ENCODE data around the gene SETD1A.
A peak's percentile ranks its signal among the peaks of the same experiment; 100 is the strongest.
"Not testable (repeated sequence)": the region's sequence is repeated elsewhere in the genome, so short reads cannot be mapped to it uniquely, and the experiment has no call there.

Gene SETD1A

GRCh38 chr16:31005350-31006085 is 48.0 kb downstream of the SETD1A start:
- Histone ChIP-seq H3K4me3 (ENCODE audit: low read depth in 1 of 2, low read length in 2 of 2) (no peak overlapping the region), H3K36me3 (ENCODE audit: control insufficient read depth in 1 of 2, insufficient read depth in 2 of 2, low read length in 2 of 2) (no peaks in the 10 kb centered on the region), H3K9me3 (ENCODE audit: control insufficient read depth in 1 of 2, low read length in 2 of 2) (no peaks in the 10 kb centered on the region), H3K27me3 (ENCODE audit: low read depth, low read length) (peaks cover 13% of the 10 kb centered on the region), H3K4me1 (ENCODE audit: control insufficient read depth in 1 of 2, insufficient read depth in 2 of 2, low read length in 2 of 2) (peaks cover 0 to 6% of the 10 kb centered on the region in 2 donors), H3K27ac (ENCODE audit: low read length) (no peak overlapping the region)

- H3K36me3 ChIP-seq (ENCODE audit: control insufficient read depth in 1 of 2, insufficient read depth in 2 of 2, low read length in 2 of 2), result no peaks in the 10 kb centered on the region
- H3K9me3 ChIP-seq (ENCODE audit: control insufficient read depth in 1 of 2, low read length in 2 of 2), result no peaks in the 10 kb centered on the region
- H3K27me3 ChIP-seq (ENCODE audit: low read depth, low read length), result peaks cover 16% of the 10 kb centered on the region
- H3K4me3 ChIP-seq (ENCODE audit: low read depth in 1 of 2, low read length in 2 of 2), result no peak overlapping the region
- peaks cover 0 to 6% of the 10 kb centered on the region in 2 donors for H3K4me1 ChIP-seq (ENCODE audit: control insufficient read depth in 1 of 2, insufficient read depth in 2 of 2, low read length in 2 of 2)
- no peak overlapping the region for H3K27ac ChIP-seq (ENCODE audit: low read length)
Measured at GRCh38 chr16:31006086-31006385, 48.5 kb downstream of the SETD1A start.

GRCh38 chr16:31006589-31006988 is 49.0 kb downstream of the SETD1A start:
- Histone ChIP-seq H3K27me3 (ENCODE audit: low read depth, low read length) (peaks cover 21% of the 10 kb centered on the region), H3K4me3 (ENCODE audit: low read depth in 1 of 2, low read length in 2 of 2) (no peak overlapping the region), H3K27ac (ENCODE audit: low read length) (no peak overlapping the region), H3K36me3 (ENCODE audit: control insufficient read depth in 1 of 2, insufficient read depth in 2 of 2, low read length in 2 of 2) (no peaks in the 10 kb centered on the region), H3K4me1 (ENCODE audit: control insufficient read depth in 1 of 2, insufficient read depth in 2 of 2, low read length in 2 of 2) (peaks cover 0 to 6% of the 10 kb centered on the region in 2 donors), H3K9me3 (ENCODE audit: control insufficient read depth in 1 of 2, low read length in 2 of 2) (no peaks in the 10 kb centered on the region)

- H3K4me3 ChIP-seq (ENCODE audit: low read depth in 1 of 2, low read length in 2 of 2), result no peak overlapping the region
- H3K27me3 ChIP-seq (ENCODE audit: low read depth, low read length), result peaks cover 22% of the 10 kb centered on the region
- no peaks in the 10 kb centered on the region for H3K9me3 ChIP-seq (ENCODE audit: control insufficient read depth in 1 of 2, low read length in 2 of 2)
- no peaks in the 10 kb centered on the region for H3K4me1 ChIP-seq (ENCODE audit: control insufficient read depth in 1 of 2, insufficient read depth in 2 of 2, low read length in 2 of 2)
- no peak overlapping the region for H3K27ac ChIP-seq (ENCODE audit: low read length)
- no peaks in the 10 kb centered on the region for H3K36me3 ChIP-seq (ENCODE audit: control insufficient read depth in 1 of 2, insufficient read depth in 2 of 2, low read length in 2 of 2)
Measured at GRCh38 chr16:31007684-31008083, 50.1 kb downstream of the SETD1A start.

GRCh38 chr16:31008149-31008548 is 50.6 kb downstream of the SETD1A start:
- H3K27me3 ChIP-seq (ENCODE audit: low read depth, low read length), result peaks cover 22% of the 10 kb centered on the region
- H3K36me3 ChIP-seq (ENCODE audit: control insufficient read depth in 1 of 2, insufficient read depth in 2 of 2, low read length in 2 of 2), result no peaks in the 10 kb centered on the region
- H3K4me1 ChIP-seq (ENCODE audit: control insufficient read depth in 1 of 2, insufficient read depth in 2 of 2, low read length in 2 of 2), result no peaks in the 10 kb centered on the region
- no peaks in the 10 kb centered on the region for H3K9me3 ChIP-seq (ENCODE audit: control insufficient read depth in 1 of 2, low read length in 2 of 2)
- no peak overlapping the region for H3K4me3 ChIP-seq (ENCODE audit: low read depth in 1 of 2, low read length in 2 of 2)
- H3K27ac ChIP-seq (ENCODE audit: low read length), result no peak overlapping the region

- Histone ChIP-seq H3K4me1 (ENCODE audit: control insufficient read depth in 1 of 2, insufficient read depth in 2 of 2, low read length in 2 of 2) (no peaks in the 10 kb centered on the region), H3K9me3 (ENCODE audit: control insufficient read depth in 1 of 2, low read length in 2 of 2) (no peaks in the 10 kb centered on the region), H3K27me3 (ENCODE audit: low read depth, low read length) (peaks cover 22% of the 10 kb centered on the region), H3K4me3 (ENCODE audit: low read depth in 1 of 2, low read length in 2 of 2) (no peak overlapping the region), H3K36me3 (ENCODE audit: control insufficient read depth in 1 of 2, insufficient read depth in 2 of 2, low read length in 2 of 2) (no peaks in the 10 kb centered on the region), H3K27ac (ENCODE audit: low read length) (no peak overlapping the region)
Measured at GRCh38 chr16:31008551-31008950, 51.0 kb downstream of the SETD1A start.

DNA sequence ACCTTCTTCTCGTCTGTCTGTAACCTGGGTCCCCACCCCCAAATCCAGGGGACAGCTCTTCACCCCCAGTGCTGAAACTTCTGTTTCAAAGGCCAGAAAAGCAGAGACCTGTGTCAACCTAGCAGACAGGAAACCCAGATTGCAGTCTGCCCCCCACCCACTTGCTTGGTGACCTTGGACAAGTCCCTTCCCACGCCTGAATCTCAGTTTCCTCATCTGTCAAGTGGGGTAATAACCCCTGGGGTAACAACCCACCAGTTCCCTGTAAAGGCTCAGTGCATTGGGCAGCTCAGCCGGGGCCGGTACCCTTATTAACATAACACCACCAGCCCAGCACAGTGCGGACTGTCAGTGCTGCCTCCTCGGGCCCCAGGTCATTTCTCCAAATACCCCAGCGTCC is 51.6 kb downstream of the SETD1A start:
- Histone ChIP-seq H3K9me3 (ENCODE audit: control insufficient read depth in 1 of 2, low read length in 2 of 2) (no peaks in the 10 kb centered on the region), H3K4me3 (ENCODE audit: low read depth in 1 of 2, low read length in 2 of 2) (no peak overlapping the region), H3K27me3 (ENCODE audit: low read depth, low read length) (peaks cover 22% of the 10 kb centered on the region), H3K4me1 (ENCODE audit: control insufficient read depth in 1 of 2, insufficient read depth in 2 of 2, low read length in 2 of 2) (no peaks in the 10 kb centered on the region), H3K27ac (ENCODE audit: low read length) (no peak overlapping the region), H3K36me3 (ENCODE audit: control insufficient read depth in 1 of 2, insufficient read depth in 2 of 2, low read length in 2 of 2) (no peaks in the 10 kb centered on the region)

GRCh38 chr16:31009894-31010584 is 52.5 kb downstream of the SETD1A start:
- peaks cover 22% of the 10 kb centered on the region for H3K27me3 ChIP-seq (ENCODE audit: low read depth, low read length)
- no peaks in the 10 kb centered on the region for H3K9me3 ChIP-seq (ENCODE audit: control insufficient read depth in 1 of 2, low read length in 2 of 2)
- no peaks in the 10 kb centered on the region for H3K4me1 ChIP-seq (ENCODE audit: control insufficient read depth in 1 of 2, insufficient read depth in 2 of 2, low read length in 2 of 2)
- peak overlapping the region in 1 of 2 donors; percentile 45 for H3K4me3 ChIP-seq (ENCODE audit: low read depth in 1 of 2, low read length in 2 of 2)
- no peak overlapping the region for H3K27ac ChIP-seq (ENCODE audit: low read length)
- no peaks in the 10 kb centered on the region for H3K36me3 ChIP-seq (ENCODE audit: control insufficient read depth in 1 of 2, insufficient read depth in 2 of 2, low read length in 2 of 2)

- Histone ChIP-seq H3K4me3 (ENCODE audit: low read depth in 1 of 2, low read length in 2 of 2) (peak within 1 kb of the TSS in 1 of 2 donors; percentile 45), H3K36me3 (ENCODE audit: control insufficient read depth in 1 of 2, insufficient read depth in 2 of 2, low read length in 2 of 2) (no peaks in the 10 kb centered on the region), H3K9me3 (ENCODE audit: control insufficient read depth in 1 of 2, low read length in 2 of 2) (no peaks in the 10 kb centered on the region), H3K27ac (ENCODE audit: low read length) (no peak within 1 kb of the TSS), H3K27me3 (ENCODE audit: low read depth, low read length) (peaks cover 22% of the 10 kb centered on the region), H3K4me1 (ENCODE audit: control insufficient read depth in 1 of 2, insufficient read depth in 2 of 2, low read length in 2 of 2) (no peaks in the 10 kb centered on the region)
Measured at GRCh38 chr16:31010585-31011325, 53.2 kb downstream of the SETD1A start, which contains the start of gene STX1B. Gene STX1B, minus strand, starts transcription at chr16:31010638. Its CDS starts 242 bp downstream, at chr16:31010396.

DNA sequence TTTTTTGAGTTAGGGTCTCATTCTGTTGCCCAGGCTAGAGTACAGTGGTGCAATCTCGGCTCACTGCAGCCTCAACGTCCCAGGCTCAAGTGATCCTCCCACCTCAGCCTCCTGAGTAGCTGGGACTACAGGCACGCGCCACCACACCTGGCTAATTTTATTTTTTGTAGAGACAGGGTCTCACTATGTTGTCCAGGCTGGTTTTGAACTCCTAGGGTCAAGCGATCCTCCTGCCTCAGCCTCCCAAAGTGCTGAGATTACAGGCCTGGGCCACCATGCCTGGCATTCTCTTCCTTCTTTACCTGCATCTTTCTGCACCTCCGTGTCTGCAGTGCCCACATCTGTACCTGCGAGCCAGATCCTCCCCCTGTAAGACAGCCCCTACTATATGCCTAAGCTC is 54.3 kb downstream of the SETD1A start:
- H3K4me1 ChIP-seq (ENCODE audit: control insufficient read depth in 1 of 2, insufficient read depth in 2 of 2, low read length in 2 of 2); H3K4me3 ChIP-seq (ENCODE audit: low read depth in 1 of 2, low read length in 2 of 2); H3K36me3 ChIP-seq (ENCODE audit: control insufficient read depth in 1 of 2, insufficient read depth in 2 of 2, low read length in 2 of 2); H3K27ac ChIP-seq (ENCODE audit: low read length); H3K9me3 ChIP-seq (ENCODE audit: control insufficient read depth in 1 of 2, low read length in 2 of 2): not testable (repeated sequence)
- H3K27me3 ChIP-seq (ENCODE audit: low read depth, low read length), result peaks cover 22% of the 10 kb centered on the region

DNA sequence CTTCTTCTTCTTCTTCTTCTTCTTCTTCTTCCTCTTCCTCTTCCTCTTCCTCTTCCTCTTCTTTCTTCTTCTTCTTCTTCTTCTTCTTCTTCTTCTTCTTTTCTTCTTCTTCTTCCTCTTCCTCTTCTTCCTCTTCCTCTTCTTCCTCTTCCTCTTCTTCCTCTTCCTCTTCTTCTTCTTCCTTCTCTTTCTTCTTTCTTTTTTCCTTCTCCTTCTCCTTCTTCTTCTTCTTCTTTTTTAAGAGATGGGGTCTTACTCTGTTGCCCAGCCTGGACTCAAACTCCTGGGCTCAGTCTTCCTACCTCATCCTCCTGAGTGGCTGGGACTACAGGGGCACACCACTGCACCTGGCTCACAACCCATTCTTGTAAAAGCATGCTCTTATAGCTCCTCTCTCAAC is 55.7 kb downstream of the SETD1A start:
- not testable (repeated sequence) for H3K36me3 ChIP-seq (ENCODE audit: control insufficient read depth in 1 of 2, insufficient read depth in 2 of 2, low read length in 2 of 2); H3K27ac ChIP-seq (ENCODE audit: low read length); H3K4me1 ChIP-seq (ENCODE audit: control insufficient read depth in 1 of 2, insufficient read depth in 2 of 2, low read length in 2 of 2); H3K4me3 ChIP-seq (ENCODE audit: low read depth in 1 of 2, low read length in 2 of 2); H3K9me3 ChIP-seq (ENCODE audit: control insufficient read depth in 1 of 2, low read length in 2 of 2)
- peaks cover 14% of the 10 kb centered on the region for H3K27me3 ChIP-seq (ENCODE audit: low read depth, low read length)

Measured in muscle layer of duodenum (tissue), 2 donors.